Dendritic cell treated with granulocyte-macrophage colony-stimulating factor and Interleukin-4, amounts not matched to agents 40 ng/mL and 50 ng/mL, for 4 days (primary cell): ENCODE results near the gene AGPAT4.

Experiments used
- H3K27ac Mint-ChIP-seq: one replicate; pipeline ENCODE4 v1.8.0; 2022; ENCODE audit warnings: mild to moderate bottlenecking, mixed read lengths
- H3K27me3 Mint-ChIP-seq: one replicate; pipeline ENCODE4 v1.8.0; 2022; ENCODE audit warnings: mild to moderate bottlenecking, mixed read lengths
- H3K36me3 Mint-ChIP-seq: one replicate; pipeline ENCODE4 v1.8.0; 2022; ENCODE audit warnings: low read depth, mixed read lengths
- H3K4me1 Mint-ChIP-seq: one replicate; pipeline ENCODE4 v1.8.0; 2022; ENCODE audit warnings: low read depth, mixed read lengths
- H3K4me3 Mint-ChIP-seq: one replicate; pipeline ENCODE4 v1.8.0; 2022; ENCODE audit warnings: mild to moderate bottlenecking, moderate library complexity, mixed read lengths
- H3K9me3 Mint-ChIP-seq: one replicate; pipeline ENCODE4 v1.8.0; 2022; ENCODE audit warnings: mixed read lengths
- intact Hi-C: fragments of 100-400 bp; cut with micrococcal nuclease; formaldehyde crosslinking; loops from one replicate; pipeline ENCODE4 v1.15.0; 2022

The AGPAT4 gene

DNA sequence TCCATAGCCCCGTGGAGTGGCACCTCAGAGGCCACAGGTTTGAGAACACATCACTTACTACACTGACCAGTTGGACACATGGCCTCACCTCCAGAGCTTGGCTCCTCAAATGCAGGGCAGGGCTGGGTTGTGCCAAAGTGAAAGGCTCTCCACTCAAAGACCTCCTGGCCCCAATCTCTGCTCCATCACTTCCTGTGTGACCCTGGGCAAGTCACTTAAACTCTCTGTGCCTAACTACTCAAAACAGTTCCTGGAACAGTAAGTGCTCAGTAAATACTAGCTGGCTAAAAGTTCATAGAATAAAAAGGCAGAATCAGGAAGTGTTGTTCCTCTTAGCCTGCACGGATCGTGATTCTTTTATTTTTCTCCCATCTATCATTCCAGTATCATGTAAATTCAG lies 50.2 kb downstream of the AGPAT4 start:
- H3K27me3 Mint-ChIP-seq, result no peaks in the 10 kb centered on the region
- H3K36me3 Mint-ChIP-seq, result peaks cover 25% of the 10 kb centered on the region
- H3K27ac Mint-ChIP-seq, result no peak overlapping the region
- H3K4me1 Mint-ChIP-seq, result peaks cover 69% of the 10 kb centered on the region
- H3K9me3 Mint-ChIP-seq, result no peaks in the 10 kb centered on the region
- H3K4me3 Mint-ChIP-seq, result no peak overlapping the region
- intact Hi-C loops, result no loop called here

DNA sequence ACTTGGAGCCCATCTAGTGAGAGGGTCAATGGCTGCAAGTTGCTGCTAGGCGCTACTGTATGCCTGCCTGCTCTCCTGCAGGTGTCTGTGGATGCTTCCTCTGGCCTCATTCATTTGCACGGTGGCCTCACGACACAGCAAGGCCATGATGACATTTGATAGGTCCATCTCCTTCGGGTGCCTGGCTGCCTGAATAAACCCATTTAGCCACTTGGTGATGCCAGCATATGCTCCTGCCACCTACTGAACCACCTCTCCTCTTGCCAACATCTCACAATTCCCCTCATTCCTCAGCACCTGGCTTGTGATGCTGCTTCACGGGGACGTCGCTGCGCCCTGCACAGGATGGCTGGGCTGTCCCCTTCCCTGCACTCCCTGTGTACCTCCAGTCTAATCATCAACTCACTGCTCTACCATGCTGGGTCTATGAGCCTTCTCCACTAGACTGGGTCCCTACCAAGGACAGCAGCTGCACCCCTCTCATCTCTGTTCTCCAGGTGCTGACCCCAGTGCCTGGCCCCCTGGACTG lies 51.1 kb downstream of the AGPAT4 start:
- intact Hi-C loops, result no loop called here
- Mint-ChIP-seq H3K27ac (no peak overlapping the region), H3K36me3 (peaks cover 26% of the 10 kb centered on the region), H3K27me3 (no peaks in the 10 kb centered on the region), H3K4me1 (peaks cover 61% of the 10 kb centered on the region), H3K9me3 (no peaks in the 10 kb centered on the region), H3K4me3 (no peak overlapping the region)

DNA sequence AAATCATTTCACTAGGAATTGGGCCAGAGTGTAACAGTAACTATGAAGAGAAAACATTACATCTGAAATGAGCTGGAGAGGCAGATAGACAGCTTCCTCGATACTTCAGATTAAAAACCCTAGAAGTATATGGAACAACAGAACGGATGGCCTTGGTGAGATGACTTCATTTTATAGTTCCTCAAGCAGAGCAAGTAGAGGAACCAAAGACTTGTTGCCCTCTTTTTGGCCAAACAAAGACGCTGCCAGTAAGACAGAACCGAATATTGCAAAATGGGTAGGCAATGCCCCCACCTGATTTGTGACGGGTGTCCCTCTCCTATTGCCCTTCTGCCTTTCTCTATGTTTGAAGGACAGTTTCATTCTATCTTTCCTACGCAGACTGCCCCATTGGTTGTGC lies 53.5 kb downstream of the AGPAT4 start:
- H3K27ac Mint-ChIP-seq, result no peak overlapping the region
- no peaks in the 10 kb centered on the region for H3K27me3 Mint-ChIP-seq

DNA sequence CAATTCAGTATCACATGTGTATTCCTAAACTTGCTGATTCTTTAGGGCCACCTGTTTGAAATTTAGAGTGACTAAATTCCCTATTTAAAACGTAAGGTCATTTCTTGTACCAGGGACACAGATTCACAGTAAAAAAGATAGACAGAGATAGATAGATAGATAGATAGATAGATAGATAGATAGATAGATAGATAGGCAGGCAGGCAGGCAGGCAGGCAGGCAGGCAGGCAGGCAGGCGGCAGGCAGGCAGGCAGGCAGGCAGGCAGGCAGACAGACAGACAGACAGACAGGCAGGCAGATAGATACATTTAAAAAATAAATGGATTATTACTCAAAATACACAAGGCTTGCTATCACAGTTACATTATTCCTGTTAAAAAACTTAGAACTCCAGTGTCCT lies 54.2 kb downstream of the AGPAT4 start:
- Mint-ChIP-seq H3K9me3 (no peaks in the 10 kb centered on the region), H3K4me1 (peaks cover 56% of the 10 kb centered on the region), H3K4me3 (no peak overlapping the region)

More for the DNA sequence above, 53.5 kb downstream of the AGPAT4 start:
- peaks cover 35% of the 10 kb centered on the region for H3K36me3 Mint-ChIP-seq
- H3K4me1 Mint-ChIP-seq, result peaks cover 58% of the 10 kb centered on the region
- no peak overlapping the region for H3K4me3 Mint-ChIP-seq
- H3K9me3 Mint-ChIP-seq, result no peaks in the 10 kb centered on the region
- intact Hi-C loops, result no loop called here

DNA sequence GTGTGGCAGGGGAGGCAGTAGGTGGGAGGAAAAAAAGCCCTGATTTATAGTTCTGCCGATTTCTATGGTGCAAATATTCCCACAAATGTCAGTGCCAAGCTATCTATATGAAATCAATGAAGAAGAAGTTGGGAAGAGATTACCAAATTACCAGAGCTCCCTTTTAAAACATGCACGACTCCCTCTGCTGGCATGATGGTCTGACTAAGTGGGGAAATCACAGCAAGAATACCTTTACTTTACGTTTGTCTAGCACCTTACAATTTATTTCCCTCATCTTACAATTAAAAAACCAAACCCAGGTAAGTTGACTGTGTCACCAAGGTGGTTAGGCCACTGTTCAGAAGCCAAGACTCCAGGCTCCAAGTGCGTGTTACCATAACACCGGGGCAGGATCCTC lies 55.6 kb downstream of the AGPAT4 start:
- Mint-ChIP-seq H3K36me3 (peaks cover 34% of the 10 kb centered on the region), H3K4me3 (no peak overlapping the region), H3K27ac (no peak overlapping the region), H3K9me3 (no peaks in the 10 kb centered on the region), H3K4me1 (peaks cover 60% of the 10 kb centered on the region), H3K27me3 (no peaks in the 10 kb centered on the region)
- intact Hi-C loops, result no loop called here

More for the DNA sequence above, 54.2 kb downstream of the AGPAT4 start:
- Mint-ChIP-seq H3K27ac (no peak overlapping the region), H3K27me3 (no peaks in the 10 kb centered on the region), H3K36me3 (peaks cover 30% of the 10 kb centered on the region)
- intact Hi-C loops, result no loop called here

DNA sequence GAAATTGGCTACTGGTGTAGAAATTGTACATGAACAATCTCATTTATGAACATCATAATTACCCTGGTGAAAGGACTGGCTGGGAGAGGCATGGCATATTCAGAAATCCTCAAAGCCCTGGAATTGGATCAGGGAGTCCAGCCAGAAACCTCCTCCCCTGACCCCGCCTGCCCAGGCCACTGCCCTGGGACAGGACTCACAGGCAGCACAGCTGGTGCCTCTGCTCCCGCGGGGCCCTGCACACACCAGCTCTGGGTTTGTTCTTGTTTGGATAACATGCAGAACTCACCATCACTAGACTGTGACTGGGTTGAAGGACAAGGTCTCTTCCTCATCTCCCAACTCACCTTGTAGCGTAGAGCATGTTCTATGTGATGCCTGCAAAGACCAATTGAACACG lies 56.2 kb downstream of the AGPAT4 start:
- Mint-ChIP-seq H3K27ac (no peak overlapping the region), H3K36me3 (peaks cover 34% of the 10 kb centered on the region), H3K27me3 (no peaks in the 10 kb centered on the region), H3K4me3 (no peak overlapping the region), H3K4me1 (peaks cover 60% of the 10 kb centered on the region), H3K9me3 (no peaks in the 10 kb centered on the region)
- intact Hi-C loops, result no loop called here

DNA sequence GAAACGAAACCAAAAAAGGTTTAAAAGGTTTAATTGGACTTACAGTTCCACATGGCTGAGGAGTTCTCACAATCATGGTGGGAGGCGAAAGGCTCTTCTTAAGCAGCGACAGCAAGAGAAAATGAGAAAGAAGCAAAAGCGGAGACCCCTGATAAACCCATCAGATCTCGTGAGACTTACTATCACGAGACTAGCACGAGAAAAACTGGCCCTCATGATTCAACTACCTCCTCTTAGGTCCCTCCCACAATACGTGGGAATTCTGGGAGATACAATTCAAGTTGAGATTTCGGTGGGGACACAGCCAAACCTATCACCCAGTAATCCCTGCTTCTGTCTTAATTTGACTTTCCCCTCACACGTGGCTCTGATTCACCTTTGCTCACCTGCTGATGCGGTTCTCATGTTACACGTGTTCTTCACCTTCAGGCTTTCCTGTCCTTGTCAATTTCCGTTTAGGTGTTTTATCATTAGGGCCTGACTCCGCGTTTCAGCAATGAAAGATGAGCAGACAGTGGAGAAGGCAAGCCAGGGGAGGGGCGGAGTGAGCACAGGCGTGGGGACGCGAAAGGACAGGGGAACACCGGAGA lies 57.1 kb downstream of the AGPAT4 start:
- H3K27ac Mint-ChIP-seq, result peak overlapping the region; percentile 76
- peaks cover under 1% of the 10 kb centered on the region for H3K9me3 Mint-ChIP-seq
- H3K27me3 Mint-ChIP-seq, result no peaks in the 10 kb centered on the region

DNA sequence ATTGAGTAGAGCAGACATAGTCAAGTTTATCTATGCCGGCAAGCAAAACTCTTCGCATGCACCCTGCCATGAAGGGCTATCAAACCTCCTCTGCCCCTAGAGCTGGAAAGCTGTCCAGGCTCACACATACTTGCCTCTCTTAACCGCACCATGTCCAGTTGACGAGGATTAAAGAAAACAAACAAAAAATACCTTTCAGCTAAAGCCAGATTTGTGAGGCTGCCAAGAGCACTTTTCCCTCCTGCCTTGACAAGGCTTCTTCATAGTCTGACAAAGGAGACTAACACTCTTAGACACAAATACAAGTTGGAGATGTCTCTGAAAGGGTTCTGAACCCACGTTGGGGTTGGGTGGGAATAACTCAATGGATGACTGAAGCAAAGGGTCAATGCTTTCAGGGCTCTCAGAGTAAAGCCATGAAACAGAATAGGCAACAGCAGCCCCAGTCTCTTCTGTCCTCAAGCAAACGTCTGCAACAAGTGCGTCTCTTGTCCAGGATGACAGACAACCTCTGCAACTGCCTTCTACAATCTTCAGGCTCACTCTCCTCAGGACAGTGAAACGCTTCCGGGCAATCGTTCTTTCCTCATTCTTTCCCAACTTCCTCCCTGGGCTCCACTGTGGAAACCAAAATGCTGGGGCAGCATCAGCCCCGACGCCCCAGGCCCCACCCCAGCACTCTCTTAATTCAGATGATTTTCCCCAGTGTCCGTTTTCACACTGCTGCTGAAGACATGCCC lies 57.8 kb downstream of the AGPAT4 start:
- intact Hi-C loops, result no loop called here
- Mint-ChIP-seq H3K4me3 (peak overlapping the region; percentile 65), H3K4me1 (peaks cover 52% of the 10 kb centered on the region), H3K9me3 (peaks cover 7% of the 10 kb centered on the region), H3K27me3 (no peaks in the 10 kb centered on the region), H3K36me3 (peaks cover 40% of the 10 kb centered on the region), H3K27ac (peak overlapping the region; percentile 76)

More for the DNA sequence above, 57.1 kb downstream of the AGPAT4 start:
- Mint-ChIP-seq H3K4me3 (peak overlapping the region; percentile 65), H3K36me3 (peaks cover 34% of the 10 kb centered on the region), H3K4me1 (peaks cover 59% of the 10 kb centered on the region)
- intact Hi-C loops, result no loop called here

DNA sequence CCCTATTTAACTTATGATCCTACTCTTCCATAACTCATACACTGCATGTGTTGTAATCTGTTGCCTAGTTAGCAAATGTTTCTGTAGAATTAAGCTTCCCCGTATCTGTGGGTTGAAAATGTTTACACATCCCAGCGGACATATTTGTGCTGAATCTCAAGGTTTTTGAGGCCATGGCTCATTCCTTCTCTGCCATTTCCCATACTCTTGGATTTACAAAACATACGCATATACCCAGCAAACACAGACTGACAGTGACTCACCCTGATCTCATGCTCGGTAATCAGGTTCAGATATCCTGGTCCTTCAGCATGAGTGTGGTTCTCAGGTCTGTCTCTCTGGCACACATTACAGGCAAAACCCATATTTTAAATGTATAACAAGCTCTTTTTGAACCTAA lies 58.7 kb downstream of the AGPAT4 start:
- peaks cover 44% of the 10 kb centered on the region for H3K4me1 Mint-ChIP-seq
- no peaks in the 10 kb centered on the region for H3K27me3 Mint-ChIP-seq
- intact Hi-C loops, result no loop called here
- H3K36me3 Mint-ChIP-seq, result peaks cover 40% of the 10 kb centered on the region
- peaks cover 8% of the 10 kb centered on the region for H3K9me3 Mint-ChIP-seq
- H3K4me3 Mint-ChIP-seq, result no peak overlapping the region
- H3K27ac Mint-ChIP-seq, result peak overlapping the region; percentile 76

DNA sequence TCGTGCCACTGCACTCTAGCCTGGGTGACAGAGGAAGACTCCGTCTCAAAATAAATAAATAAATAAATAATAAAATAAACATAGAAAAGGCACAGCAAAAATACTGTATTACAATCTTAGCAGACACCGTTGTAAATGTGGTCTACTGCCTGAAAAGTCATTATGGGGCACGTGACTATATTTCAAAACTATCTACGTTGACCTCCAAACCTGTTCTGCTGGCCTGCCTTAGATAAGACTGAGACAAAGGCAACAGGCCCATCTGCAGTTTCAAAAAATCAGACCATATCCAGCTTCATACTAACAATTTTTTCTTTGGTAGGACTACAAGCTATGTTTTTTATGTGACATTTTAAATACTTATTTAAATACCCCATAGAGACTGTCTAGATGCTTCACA lies 59.1 kb downstream of the AGPAT4 start:
- Mint-ChIP-seq H3K4me1 (peaks cover 39% of the 10 kb centered on the region), H3K27ac (peak overlapping the region; percentile 76), H3K36me3 (peaks cover 40% of the 10 kb centered on the region), H3K9me3 (peaks cover 8% of the 10 kb centered on the region), H3K27me3 (no peaks in the 10 kb centered on the region), H3K4me3 (no peak overlapping the region)
- intact Hi-C loops, result no loop called here

DNA sequence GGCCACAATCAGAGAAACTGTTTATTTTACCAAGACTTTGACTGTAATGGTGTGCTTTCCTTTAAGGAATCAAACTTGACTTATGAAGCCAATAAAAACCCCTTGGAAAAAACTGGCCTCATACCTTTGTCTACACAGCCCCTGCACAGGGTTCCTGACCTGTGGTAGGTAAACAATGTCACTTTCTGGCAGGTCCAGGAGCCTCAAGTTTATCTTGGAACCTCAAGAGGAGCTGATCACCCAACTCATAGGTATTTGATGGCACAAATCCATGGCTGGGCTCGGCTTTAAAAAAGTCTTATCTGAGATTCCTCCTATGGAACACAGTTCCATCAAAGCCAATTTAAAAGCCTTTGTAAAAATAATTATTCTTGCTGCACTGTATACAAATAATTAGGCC lies 61.0 kb downstream of the AGPAT4 start:
- Mint-ChIP-seq H3K36me3 (peaks cover 38% of the 10 kb centered on the region), H3K27ac (no peak overlapping the region), H3K9me3 (peaks cover 8% of the 10 kb centered on the region), H3K4me3 (no peak overlapping the region), H3K4me1 (peaks cover 35% of the 10 kb centered on the region), H3K27me3 (no peaks in the 10 kb centered on the region)
- intact Hi-C loops, result no loop called here

DNA sequence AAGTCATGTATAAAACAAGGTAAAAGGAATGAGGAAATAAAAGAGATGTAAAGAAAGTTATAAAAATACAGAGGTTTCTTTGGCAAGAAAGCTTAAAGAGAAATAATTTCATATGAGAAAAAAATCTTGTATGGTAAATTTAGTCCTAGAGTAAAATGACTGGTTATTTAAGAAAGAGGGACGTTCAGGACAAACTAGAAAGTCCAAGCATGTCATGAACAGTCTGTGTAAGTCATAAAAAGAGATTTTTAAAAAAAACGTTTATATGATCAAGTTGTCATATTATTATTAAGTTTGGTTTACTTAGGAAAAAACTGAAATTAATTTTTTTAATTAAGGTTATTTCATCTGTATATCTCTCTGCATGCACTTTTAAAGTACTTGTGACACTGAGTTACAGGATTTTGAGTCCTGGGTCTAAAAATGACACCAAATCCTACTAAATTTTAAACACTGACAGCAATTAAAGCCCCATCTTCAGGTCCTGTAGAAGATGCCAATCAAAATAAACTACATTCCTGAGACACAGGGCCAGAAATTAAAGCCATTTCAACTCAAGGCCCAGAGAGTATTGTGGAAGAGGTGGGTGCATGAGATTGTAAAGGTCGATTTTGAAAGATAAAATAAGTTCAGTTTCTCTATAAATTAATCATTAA lies 62.4 kb downstream of the AGPAT4 start:
- H3K27ac Mint-ChIP-seq, result no peak overlapping the region
- peaks cover 8% of the 10 kb centered on the region for H3K9me3 Mint-ChIP-seq
- H3K36me3 Mint-ChIP-seq, result peaks cover 24% of the 10 kb centered on the region
- H3K4me3 Mint-ChIP-seq, result no peak overlapping the region
- intact Hi-C loops, result no loop called here
- no peaks in the 10 kb centered on the region for H3K27me3 Mint-ChIP-seq
- H3K4me1 Mint-ChIP-seq, result peaks cover 35% of the 10 kb centered on the region

DNA sequence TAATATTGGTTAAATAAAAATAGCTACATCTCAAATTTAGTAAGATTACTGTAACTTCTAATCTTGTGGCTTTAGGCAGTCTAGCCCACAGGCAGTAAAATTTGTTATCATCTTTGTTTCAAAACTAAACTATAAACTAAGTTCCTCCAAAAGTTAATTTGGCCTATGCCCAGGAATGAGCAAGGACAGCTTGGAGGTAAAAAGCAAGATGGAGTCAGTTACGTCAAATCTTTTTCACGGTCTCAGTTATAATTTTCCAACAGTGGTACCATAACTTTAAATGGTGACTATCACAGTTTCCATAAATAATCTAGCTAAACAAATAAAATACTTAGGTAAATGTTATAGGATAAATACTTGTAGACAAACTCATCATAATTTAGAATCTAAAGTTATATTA lies 63.0 kb downstream of the AGPAT4 start:
- Mint-ChIP-seq H3K27me3 (no peaks in the 10 kb centered on the region), H3K27ac (no peak overlapping the region), H3K4me3 (no peak overlapping the region), H3K36me3 (peaks cover 17% of the 10 kb centered on the region), H3K4me1 (peaks cover 30% of the 10 kb centered on the region), H3K9me3 (peaks cover 8% of the 10 kb centered on the region)
- intact Hi-C loops, result no loop called here

DNA sequence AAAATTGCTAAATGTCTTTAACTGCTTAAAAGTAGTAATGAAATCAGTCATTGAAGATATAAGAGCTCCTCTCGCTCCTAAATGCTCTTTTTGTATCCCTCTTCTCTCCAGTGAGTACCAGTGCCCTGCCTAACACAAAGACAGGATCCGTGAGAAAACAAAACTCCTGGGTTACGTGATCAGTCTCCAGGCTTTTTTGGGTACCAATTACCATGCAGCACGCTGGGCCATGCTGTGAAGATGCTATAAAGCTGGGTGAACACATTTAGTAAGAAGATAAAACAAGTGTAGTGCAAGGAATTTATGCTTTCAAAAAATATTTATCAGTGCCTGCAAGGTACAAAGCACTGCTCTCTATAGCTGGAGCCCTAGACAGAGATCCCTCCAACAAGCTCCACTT lies 66.7 kb downstream of the AGPAT4 start:
- Mint-ChIP-seq H3K27ac (no peak overlapping the region), H3K27me3 (no peaks in the 10 kb centered on the region), H3K36me3 (peaks cover 7% of the 10 kb centered on the region), H3K9me3 (peaks cover 8% of the 10 kb centered on the region), H3K4me3 (no peak overlapping the region), H3K4me1 (peaks cover 20% of the 10 kb centered on the region)
- intact Hi-C loops, result no loop called here
